ENCODE data around the gene PITPNC1.

DNA sequence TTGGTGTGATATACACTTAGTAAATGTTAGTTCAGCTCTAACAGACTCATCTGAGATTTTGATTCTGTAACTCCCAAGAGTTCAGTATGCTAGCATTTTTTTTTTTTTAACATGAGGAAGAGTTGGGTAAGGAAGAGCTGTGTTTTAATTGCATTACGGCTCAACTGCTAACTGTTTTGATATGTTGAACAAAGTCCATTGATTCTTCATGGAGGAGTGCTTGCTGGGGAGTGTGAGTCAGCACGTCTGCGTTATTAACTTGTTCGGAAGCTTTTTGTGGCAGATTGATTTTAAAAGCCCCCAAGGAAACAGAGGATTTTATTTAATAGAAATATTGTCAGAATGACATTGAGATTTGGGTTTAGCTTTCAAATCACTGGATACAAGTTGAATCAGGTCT, 45.8 kb downstream of the PITPNC1 start:
- TF ChIP-seq GABPA (IDR thresholded peaks at IDR 0.05; ENCODE audit: low read depth) (no peak), YY1 (IDR thresholded peaks at IDR 0.05; ENCODE audit: low read depth) (no peak), NRF1 (IDR thresholded peaks at IDR 0.05; ENCODE audit: low read depth, low read length) (no peak), CTCF (IDR thresholded peaks at IDR 0.05) (no peak), POLR2AphosphoS5 (IDR thresholded peaks at IDR 0.05; ENCODE audit: low read depth, low read length) (no peak), RXRA (IDR thresholded peaks at IDR 0.05; ENCODE audit: borderline replicate concordance, low read depth) (no peak), MAX (IDR thresholded peaks at IDR 0.05; ENCODE audit: low read depth) (no peak), FOXM1 (IDR thresholded peaks at IDR 0.05; ENCODE audit: low read depth) (no peak), ELF1 (IDR thresholded peaks at IDR 0.05) (no peak), JUND (IDR thresholded peaks at IDR 0.05) (no peak), EZH2phosphoT487 (IDR thresholded peaks at IDR 0.05; ENCODE audit: borderline replicate concordance, low read depth) (no peak), USF1 (IDR thresholded peaks at IDR 0.05; ENCODE audit: borderline replicate concordance, low read depth) (no peak), SIN3A (IDR thresholded peaks at IDR 0.05; ENCODE audit: borderline replicate concordance, low read depth, low read length) (no peak)
